ENCODE measurements around the gene STARD3.
"Not testable (repeated sequence)": the region's sequence is repeated elsewhere in the genome, so short reads cannot be mapped to it uniquely, and the experiment has no call there.

The STARD3 gene

GRCh38 chr17:39699157-39699817 is 62.3 kb downstream of the STARD3 start:
- DNase-seq: not testable (repeated sequence)

GRCh38 chr17:39699818-39700147 is 62.8 kb downstream of the STARD3 start, which contains the start of gene ERBB2:
TSS of gene ERBB2 (plus strand) at chr17:39700064. CDS start at chr17:39700239, 175 bp downstream.
- DNase-seq: no peak

GRCh38 chr17:39700148-39700987 is 63.4 kb downstream of the STARD3 start:
- no peak for DNase-seq

- no peak for DNase-seq
Observed at GRCh38 chr17:39701012-39701783, 64.3 kb downstream of the STARD3 start.

GRCh38 chr17:39701784-39702422 is 65.0 kb downstream of the STARD3 start:
- DNase-seq: no peak

- DNase-seq: no peak
Observed at GRCh38 chr17:39702901-39703893, 66.3 kb downstream of the STARD3 start.

- no peak for DNase-seq
Observed at GRCh38 chr17:39703913-39704312, 67.0 kb downstream of the STARD3 start.

- no peak for DNase-seq
Observed at GRCh38 chr17:39704821-39705551, 68.0 kb downstream of the STARD3 start.

- DNase-seq: no peak
Observed at GRCh38 chr17:39705786-39706348, 68.9 kb downstream of the STARD3 start.

GRCh38 chr17:39706383-39706782 is 69.4 kb downstream of the STARD3 start:
- DNase-seq: no peak

GRCh38 chr17:39706921-39707337 is 70.0 kb downstream of the STARD3 start:
- no peak for DNase-seq

GRCh38 chr17:39709319-39709997 is 72.5 kb downstream of the STARD3 start:
- DNase-seq: no peak

- no peak for DNase-seq
Observed at GRCh38 chr17:39709998-39710964, 73.3 kb downstream of the STARD3 start.

- not testable (repeated sequence) for DNase-seq
Observed at GRCh38 chr17:39711071-39711470, 74.1 kb downstream of the STARD3 start.

- no peak for DNase-seq
Observed at GRCh38 chr17:39711851-39712250, 74.9 kb downstream of the STARD3 start.
